HG02885 (cell line): ENCODE results near the gene RNU6-9.

Source experiments
- ATAC-seq: cut with Tn5 transposase; IDR thresholded peaks from one replicate; pipeline ENCODE4 v1.9.1; 2021; ENCODE audit warnings: mild to moderate bottlenecking; ENCODE audit not compliant: unreplicated experiment, poor library complexity

The RNU6-9 gene

DNA sequence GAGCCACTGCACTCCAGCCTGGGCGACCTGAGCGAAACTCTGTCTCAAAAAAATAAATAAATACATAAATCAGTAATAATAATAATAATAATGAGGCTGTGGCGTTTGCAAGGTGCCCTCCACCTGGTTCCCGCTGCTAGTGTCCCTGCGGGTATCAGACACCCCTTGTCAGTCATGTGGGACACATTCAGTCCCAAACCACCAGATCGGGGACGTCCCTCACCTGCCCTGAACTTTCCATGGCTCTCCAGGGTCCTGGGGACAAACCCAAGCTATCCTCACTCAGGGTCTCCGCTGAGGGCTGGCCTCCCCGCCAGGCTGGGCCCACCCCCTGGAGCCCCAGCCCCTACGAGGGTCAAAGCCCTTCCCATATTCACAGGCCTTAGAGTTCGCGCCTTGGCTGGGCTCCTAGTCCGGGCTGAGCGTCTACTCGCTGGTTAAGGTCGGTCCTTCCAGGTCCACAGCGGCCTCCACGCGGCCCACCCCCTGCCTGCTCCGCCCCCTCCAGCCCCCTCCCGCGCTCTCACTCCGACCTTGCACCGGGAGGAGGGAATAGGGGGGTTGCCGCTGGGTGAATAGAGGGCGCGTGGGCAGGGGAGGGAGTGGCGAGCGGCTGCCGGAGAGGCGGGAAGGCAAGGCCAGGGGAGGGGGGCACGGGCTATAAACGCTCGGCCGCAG is 23.5 kb downstream of the RNU6-9 start:
- ATAC-seq: no peak

DNA sequence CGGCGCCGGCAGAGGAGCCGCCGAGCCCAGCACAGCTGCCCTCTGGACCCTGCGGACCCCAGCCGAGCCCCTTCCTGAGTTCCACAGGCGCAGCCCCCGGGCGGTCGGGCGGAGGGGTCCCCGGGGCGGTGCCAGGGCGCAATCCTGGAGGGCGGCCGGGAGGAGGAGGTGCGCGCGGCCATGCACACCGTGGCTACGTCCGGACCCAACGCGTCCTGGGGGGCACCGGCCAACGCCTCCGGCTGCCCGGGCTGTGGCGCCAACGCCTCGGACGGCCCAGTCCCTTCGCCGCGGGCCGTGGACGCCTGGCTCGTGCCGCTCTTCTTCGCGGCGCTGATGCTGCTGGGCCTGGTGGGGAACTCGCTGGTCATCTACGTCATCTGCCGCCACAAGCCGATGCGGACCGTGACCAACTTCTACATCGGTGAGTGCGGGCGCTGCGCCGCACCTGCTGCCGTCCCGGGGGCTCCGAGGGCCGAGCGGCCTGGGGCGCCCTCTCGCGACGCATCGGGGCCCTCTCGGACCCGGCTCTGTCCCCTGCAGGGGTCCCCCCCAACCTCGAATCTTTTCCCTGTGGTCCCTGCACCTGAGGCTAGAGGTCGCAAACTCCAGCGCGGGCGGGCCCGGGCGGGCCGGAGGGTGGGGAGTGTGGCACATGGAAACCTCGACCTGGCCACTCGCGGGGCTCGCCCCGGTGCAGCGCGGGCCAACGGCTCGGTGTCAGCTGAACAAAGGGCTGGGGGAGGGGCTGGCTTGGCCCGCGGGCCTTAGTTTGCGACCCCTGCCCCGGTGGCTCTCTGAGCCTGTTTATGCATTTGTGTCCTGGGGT is 24.3 kb downstream of the RNU6-9 start, which contains the start of gene KISS1R:
TSS of gene KISS1R (plus strand) at position 11 of the 829 bp plus-strand sequence. CDS start at position 181, 170 bp downstream.
- ATAC-seq: no peak

DNA sequence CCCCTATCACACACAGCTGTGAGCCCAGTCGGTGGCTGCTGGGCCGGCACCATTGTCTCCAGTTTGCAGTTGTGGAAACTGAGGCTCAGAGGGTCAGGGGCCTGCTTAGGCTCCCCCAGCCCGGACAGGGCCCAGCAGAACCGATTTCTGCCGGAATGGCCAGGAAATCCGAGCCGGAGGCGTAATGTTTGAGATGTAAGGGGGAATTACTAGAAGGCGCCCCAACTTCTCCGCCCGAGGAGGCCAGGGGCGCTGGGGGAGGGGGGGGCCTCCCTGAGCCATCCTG is 24.8 kb downstream of the RNU6-9 start:
- no peak for ATAC-seq

DNA sequence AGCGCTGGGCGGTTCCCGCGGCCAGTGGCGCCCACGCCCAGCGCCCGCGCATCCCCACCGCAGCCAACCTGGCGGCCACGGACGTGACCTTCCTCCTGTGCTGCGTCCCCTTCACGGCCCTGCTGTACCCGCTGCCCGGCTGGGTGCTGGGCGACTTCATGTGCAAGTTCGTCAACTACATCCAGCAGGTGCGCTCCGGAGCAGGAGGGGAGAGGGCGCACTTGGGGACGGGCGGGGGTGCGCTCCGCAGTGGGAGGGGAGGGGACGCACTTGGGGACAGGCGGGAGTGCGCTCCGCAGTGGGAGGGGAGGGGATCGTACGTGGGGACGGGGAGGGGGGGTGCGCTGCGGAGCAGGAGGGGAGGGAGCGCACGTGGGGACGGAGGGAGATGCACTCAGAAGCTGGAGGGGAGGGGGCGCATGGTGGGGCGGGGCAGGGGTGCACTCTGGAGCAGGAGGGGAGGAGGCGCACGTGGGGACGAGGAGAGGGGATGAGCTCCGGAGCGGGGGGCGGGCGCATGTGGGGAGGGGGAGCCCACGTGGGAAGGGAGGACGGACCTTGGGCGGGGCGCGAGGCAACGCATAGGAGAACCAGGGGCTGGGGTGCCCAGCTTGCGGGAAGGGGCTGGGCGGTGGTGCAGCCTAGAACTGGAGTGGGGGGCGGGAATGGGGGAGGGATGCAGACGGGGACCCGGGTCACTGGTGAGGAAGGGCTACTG is 25.4 kb downstream of the RNU6-9 start:
- ATAC-seq: no peak

DNA sequence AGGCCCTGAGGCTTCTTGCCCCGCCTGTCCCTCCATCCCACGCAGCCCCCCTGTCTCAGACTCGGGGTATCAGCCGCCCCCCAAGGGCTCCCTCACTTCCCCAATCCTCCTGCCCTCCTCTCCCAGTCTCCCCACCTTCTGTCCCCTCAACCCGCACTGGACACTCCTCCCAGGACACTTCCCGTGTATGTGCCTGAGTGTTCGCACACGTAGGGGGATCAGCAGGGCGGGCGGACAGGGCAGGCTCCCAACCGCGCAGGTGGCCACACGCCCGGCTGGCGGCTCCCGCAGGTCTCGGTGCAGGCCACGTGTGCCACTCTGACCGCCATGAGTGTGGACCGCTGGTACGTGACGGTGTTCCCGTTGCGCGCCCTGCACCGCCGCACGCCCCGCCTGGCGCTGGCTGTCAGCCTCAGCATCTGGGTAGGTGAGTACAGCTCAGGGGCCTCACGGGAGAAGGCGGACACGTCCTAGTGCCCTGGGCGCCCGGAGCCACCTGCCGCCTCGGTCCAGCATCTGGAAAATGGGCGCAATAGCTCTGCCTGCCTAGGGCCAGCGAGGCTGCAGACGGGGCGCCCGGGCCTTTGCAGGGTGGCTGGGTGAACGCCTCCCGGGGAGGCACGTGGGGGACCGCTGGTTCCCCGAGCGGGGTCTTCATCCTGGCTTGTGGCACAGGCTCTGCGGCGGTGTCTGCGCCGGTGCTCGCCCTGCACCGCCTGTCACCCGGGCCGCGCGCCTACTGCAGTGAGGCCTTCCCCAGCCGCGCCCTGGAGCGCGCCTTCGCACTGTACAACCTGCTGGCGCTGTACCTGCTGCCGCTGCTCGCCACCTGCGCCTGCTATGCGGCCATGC is 26.1 kb downstream of the RNU6-9 start:
- ATAC-seq: no peak

DNA sequence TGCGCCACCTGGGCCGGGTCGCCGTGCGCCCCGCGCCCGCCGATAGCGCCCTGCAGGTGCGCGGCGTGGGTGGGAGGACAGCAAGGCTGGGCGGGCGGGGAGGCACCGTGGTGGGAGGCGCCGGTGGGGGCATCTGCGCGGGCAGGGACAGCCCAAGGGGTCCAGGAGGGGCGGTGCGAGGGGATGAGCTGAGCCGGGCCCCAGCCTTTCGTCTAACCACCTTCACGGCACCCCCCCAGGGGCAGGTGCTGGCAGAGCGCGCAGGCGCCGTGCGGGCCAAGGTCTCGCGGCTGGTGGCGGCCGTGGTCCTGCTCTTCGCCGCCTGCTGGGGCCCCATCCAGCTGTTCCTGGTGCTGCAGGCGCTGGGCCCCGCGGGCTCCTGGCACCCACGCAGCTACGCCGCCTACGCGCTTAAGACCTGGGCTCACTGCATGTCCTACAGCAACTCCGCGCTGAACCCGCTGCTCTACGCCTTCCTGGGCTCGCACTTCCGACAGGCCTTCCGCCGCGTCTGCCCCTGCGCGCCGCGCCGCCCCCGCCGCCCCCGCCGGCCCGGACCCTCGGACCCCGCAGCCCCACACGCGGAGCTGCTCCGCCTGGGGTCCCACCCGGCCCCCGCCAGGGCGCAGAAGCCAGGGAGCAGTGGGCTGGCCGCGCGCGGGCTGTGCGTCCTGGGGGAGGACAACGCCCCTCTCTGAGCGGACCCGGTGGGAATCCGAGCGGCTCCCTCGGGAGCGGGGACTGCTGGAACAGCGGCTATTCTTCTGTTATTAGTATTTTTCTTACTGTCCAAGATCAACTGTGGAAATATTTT is 27.0 kb downstream of the RNU6-9 start:
- no peak for ATAC-seq

DNA sequence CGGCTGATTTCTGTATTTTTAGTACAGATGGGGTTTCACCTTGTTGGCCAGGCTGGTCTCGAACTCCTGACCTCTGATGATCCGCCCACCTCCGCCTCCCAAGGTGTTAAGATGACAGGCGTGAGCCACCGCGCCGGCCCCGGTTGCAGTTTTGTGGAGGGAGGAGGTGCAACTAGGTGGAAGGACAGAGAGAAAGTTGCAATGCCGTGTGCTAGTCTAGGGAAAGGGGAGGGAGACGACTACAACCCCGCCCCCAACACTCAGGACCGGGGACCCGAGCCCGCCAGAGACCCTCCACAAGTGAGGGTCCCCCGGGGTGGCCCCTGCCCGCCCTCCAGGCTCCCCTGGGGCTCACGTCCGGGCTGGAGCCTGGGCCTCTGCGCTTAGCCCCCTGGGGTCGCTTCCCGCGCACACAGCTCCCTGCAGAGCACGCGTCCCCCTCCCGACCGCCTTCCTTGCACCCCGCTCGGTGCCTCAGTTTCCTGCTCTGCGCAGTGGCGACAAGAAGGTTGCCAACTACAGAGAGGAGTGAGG is 31.3 kb downstream of the RNU6-9 start:
- ATAC-seq: no peak

DNA sequence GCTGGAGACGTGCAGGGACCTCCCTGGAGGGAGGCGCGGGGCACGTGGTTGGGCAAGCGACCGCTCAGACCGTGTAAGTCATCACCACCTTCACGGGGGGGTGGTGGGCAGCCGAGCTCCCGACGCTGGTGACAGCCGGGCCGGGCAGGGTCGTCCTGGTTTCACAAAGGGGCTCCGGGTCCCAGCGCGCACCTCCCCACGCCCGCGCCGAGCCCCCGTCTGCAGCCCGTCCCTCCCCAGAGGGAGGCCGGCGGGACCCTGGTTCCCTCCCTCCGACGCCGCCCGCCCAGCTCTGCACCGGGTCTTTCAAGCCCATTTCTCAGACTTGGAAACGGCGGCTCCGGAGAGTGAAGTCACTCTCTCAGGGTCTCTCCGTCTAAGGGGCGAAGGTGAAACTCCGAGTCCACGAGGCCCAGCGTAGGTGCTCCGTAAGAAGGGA is 31.8 kb downstream of the RNU6-9 start:
- peak; percentile 32 for ATAC-seq

DNA sequence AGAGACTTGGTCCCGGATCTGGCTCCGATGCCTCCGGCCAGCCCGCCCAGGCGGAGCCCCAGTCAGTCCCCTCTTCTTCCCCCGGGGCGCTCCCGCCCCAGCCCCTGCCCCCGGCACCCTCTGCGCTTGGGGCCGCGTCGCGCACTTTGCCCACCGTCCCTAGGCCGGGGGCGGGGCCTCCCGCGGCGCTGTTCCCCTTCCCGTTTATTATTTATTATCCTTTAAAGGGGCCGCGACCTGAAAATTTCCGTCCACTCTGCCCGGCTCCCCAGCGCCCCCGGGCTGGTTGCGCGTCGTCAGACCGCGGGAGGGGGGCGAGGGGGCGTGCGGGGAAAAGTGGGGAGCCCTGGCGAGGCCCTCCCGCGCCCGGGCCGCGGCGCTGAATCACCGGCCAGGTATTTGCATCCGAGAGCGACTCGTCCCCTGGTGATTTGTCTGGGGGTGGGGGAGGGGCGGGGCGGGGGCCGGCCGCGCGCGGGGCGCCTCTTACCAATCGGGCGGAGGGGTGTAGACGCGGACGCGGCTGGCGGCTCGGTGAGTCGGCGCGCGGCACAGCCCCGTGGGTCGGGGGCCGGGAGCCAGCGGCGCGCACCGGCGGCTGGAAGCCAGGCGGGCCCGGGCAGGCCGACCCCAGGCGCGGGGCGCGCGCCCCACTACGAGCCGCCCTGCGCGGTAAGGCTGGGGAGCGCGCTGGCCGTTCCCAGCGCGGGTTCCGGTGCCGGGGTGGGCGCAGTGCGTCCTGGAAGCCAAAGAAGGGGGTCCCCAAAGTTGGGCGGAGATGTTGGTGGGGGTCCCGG is 32.4 kb downstream of the RNU6-9 start, which contains the start of gene ARID3A:
TSS of gene ARID3A (plus strand) at position 510 of the 797 bp plus-strand sequence. CDS start 3,494 bp downstream, outside the sequence.
- ATAC-seq: peak; percentile 59

DNA sequence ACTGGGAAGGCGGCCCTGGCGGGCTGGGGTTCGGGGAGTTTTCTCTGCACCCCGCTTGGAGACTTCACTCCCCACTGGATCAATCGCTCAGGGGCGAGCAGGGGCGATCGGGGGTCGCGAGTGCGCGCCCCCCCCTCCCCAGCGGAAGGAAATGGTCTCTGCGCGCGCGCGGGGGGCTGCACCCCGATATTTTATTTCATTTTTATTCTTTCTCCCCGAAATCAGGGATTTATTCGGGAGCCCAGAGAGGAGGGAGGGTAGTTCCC is 33.0 kb downstream of the RNU6-9 start:
- no peak for ATAC-seq

DNA sequence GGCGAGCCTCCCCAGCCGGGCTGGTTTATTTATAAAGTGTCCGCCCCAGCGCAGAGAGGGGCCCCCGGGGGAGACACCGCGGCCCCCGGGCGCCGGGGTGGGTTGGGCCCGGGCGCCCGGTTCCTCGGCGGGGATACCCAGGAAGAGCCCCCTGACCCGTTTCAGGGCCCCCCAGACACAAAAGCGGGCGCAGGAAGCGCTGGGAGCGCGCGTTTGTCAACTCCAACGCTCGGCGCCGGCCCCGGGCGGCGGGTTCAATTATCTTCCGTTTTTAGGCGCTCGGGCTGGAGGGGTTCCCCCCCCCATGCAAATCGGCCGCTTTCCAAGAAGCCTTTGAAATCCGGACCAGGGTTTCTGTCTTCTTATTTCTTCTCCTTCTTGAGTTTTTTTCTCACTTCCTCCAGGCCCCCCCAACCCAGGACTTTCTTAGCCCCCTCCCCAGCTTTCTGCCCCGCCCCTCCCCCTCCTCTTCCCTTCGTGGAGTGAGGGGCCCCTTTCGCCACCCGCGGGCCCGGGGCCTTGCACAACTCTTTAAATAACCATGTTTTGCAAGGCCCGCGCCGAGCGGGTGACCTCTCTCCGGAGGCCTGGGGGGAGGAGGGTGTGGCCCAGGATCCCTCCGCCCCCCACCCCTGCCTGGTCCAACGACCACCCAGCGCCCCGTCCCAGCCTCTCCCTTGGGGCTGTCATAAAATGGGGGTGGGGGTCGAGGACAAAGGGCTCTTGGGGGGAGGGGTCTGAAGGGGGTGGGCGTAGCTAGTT is 33.5 kb downstream of the RNU6-9 start:
- no peak for ATAC-seq

DNA sequence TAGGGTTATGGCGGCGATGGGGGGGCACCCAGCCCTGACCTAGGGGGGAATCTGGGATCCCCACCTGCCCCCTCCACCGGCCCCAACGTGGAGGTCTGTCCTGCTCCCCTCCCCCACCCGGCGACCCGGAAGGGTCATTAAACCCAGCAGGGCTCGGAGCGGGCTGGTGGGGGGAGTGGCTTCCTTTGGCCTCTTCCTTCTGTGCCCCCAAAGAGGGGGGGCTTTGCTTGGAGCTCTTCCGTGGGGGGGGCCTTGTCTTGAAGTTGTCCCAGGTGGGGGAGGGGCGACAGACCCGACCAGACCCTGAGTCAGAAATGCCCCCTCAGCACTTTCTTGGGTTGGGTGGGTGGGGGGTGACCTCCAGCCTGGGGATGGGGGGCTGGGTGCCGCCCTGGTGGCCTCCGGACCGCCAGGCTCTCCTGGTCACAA is 34.1 kb downstream of the RNU6-9 start:
- ATAC-seq: no peak

DNA sequence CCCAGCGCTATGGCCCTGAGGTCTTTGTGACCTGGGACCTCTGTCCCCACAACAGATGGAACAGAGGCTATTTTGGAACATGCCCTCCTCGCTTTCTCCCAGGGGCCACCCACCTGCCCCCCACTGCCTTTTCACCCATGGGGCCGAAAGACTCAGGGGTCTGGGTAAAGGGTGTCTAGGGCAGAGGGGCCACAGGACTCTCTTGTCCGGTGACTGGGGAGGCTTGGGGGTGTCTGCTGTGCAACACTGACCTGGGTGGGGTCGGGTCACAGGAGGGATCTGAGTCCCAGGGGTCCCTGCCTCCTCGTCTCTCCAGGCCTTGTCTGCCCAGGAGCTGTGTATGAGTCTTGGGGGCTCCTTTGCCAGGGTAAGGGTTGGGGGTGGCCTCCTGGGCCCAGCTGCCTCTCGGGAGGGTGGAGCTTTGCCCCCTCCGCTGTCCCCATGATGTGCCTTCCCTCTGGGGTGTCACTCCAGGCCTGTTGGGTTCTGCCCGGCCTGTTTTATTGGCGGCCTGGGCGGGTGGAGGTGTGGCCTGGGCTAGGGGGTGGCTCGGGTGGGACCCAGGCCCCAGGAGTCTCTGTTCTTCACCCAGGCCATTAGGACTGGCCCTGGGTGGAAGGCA is 34.6 kb downstream of the RNU6-9 start:
- no peak for ATAC-seq

DNA sequence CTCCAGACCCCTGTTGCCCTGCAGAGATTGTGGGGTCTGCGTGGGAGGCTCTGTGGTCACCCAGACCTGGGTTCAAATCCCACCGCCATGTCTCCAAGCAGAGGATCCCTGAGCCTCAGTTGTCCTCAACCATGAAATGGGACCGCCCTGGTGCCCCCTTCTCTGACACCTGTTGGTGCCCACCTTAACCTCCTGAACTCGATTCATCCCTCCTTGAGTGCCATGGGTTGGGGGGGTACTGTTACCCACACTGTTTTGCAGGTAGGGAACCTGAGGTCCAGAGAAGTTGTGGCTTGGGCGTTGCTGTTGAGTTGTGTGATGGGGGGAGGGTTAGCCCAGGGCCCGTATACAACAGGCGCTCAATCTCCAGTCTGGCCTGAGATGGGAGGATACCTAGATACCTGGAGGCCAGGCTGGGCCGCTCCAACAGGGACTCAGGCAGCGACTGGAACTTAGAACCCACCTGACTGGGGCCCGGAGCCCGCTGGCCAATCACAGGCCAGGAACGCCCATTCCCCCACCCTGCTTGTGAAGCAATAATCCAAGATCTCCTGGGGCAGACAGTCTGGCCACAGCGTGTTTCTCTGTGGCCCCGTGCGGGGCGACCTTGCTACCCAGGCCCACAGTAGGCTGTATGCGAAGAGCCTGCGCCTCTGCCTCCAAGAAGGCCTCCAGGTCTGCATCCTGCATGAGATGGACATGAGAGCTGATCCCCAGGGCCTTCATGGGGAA is 35.4 kb downstream of the RNU6-9 start:
- no peak for ATAC-seq

DNA sequence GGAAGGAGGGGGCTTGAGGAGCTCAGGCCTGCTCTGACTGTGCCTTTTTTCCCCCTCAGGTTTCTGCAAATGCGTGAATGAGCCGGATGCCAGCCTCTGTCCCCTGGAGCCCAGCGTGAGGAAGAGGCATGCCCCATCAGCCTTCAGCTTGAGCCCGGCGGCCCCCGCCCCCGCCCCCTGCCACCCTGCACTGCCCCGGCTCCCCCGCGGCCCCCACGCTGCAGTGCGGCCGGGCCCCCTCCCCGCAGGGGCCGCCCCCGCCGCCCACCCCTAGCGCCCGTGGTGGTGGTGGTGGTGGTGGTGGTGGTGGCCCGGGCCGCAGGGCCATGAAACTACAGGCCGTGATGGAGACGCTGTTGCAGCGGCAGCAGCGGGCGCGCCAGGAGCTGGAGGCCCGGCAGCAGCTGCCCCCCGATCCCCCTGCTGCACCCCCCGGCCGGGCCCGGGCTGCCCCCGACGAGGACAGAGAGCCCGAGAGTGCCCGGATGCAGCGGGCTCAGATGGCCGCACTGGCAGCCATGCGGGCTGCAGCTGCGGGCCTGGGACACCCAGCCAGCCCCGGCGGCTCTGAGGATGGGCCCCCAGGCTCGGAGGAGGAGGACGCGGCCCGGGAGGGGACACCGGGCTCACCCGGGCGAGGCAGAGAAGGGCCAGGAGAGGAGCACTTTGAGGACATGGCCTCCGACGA is 36.1 kb downstream of the RNU6-9 start:
- ATAC-seq: no peak

DNA sequence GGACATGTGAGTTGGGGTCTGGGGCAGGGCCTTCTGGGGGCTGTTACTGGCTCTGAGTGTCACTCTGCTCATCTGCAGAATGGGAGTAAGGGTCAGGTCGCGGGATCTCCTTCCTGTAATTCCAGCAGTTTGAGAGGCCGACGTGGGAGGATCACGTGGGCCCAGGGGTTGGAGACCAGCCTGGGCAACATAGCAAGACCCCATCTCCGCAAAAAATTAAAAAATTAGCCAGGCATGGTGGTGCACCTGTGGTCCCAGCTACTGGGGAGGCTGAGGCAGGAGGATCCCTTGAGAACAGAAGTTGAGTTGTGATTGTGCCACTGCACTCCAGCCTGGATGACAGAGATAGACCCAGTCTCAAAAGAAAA is 36.6 kb downstream of the RNU6-9 start:
- no peak for ATAC-seq
